ENCODE data around the gene NELFCD.

GRCh38 chr20:58988565-58988882 lies 7.5 kb downstream of the NELFCD start:
- TF ChIP-seq CTCF (optimal IDR thresholded peaks at IDR 0.05 in 1 of 3, IDR thresholded peaks at IDR 0.05 in 1 of 3, conservative IDR thresholded peaks at IDR 0.05 in 1 of 3; ENCODE audit: extremely low read depth in 1 of 3, insufficient read depth in 2 of 3, low read length in 3 of 3) (no peak), EZH2 (IDR thresholded peaks at IDR 0.05; ENCODE audit: low read length) (no peak)

Data from keratinocyte (primary cell).